ENCODE measurements around the gene HAAO.

Gene HAAO

GRCh38 chr2:42792087-42792582, 248 bp downstream of the HAAO start:
- DNase-seq: no peak

DNA sequence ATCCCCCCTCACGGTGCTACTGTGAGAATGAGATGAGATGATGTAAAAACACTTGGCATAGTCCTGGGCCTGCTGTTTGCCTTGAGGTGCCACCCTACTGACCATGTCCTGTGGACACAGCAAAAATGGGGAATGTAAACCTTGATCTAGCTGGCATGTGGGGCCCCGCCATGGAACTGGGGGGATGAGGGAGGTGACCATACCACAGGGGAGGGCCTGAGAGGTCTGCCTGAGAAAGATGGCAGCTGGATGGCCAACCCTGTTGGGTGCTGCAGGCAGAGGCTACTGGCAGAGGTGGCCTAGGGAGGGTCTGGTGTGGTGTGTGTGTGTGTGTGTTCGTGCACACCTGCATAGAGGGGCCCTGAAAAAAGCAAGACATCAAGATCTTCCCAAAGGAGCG, 777 bp downstream of the HAAO start:
- peak in 1 of 2 experiments; percentile 19 for DNase-seq

- no peak for DNase-seq
Measured at GRCh38 chr2:42789751-42790150, 2.6 kb downstream of the HAAO start.

DNA sequence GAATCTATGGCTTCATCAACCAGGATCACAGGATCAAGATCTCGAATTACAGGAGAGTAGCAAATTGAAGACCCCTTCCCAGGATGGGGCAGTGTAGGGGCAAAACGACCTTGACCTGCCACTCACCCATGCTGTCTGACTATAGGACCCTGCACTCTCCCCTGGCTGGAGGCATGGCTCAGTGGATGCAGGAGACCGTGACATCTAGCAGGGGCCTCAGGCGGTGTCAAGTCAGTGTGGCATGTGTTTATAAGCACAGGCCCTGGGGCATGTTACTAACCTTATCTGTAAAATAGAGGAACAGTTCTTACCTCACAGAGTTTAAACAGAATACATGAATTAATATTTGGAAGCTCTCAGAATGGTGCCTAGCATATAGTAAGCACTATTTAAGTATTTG, 3.5 kb downstream of the HAAO start:
- no peak for DNase-seq

- DNase-seq: peak in 1 of 2 experiments; percentile 10
Measured at GRCh38 chr2:42788478-42788793, 3.9 kb downstream of the HAAO start.

DNA sequence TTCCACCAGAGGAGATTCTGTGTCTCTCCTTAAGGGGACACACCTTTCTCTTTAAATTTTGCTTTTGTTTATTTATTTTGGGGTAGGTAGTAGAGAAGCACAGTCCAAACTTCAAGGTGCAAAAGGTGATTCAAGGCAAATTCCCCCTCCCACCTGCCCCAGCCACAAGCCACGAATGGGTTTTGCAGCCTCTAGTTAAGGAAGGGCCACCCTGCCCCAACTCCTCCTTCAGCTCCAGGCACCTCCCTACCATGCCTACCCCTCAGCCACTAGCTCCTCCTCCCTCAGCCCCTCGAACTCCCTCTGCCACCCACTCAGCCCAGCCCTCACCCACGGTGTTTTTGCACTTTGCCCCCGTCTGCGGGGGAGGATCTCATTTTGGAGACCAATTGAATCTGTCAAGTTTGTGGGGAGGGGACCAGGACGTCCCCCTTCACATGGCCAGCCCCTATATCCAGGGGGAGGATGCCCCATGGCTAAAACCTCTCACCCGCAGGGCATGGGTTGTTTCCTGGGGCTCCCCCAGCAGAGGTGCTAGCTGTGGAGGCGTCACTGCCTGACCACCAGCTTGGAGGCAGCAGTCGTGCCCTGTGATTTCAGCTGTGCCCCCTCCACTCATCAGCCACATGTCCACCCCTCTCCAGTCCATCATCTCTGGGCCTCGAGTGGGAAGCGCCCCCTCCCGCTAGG, 4.5 kb downstream of the HAAO start:
- DNase-seq: peak in 1 of 2 experiments; percentile 18

GRCh38 chr2:42787424-42787787, 5.0 kb downstream of the HAAO start:
- DNase-seq: peak; percentile 8

- DNase-seq: peak; percentile 8 to 12
Measured at GRCh38 chr2:42786561-42787345, 5.6 kb downstream of the HAAO start.

GRCh38 chr2:42784204-42784880, 8.0 kb downstream of the HAAO start:
- peak in 1 of 2 experiments; percentile 4 for DNase-seq

- peak in 1 of 2 experiments; percentile 1 for DNase-seq
Measured at GRCh38 chr2:42783511-42783910, 8.9 kb downstream of the HAAO start.

GRCh38 chr2:42781181-42781580, 11.2 kb downstream of the HAAO start:
- no peak for DNase-seq

DNA sequence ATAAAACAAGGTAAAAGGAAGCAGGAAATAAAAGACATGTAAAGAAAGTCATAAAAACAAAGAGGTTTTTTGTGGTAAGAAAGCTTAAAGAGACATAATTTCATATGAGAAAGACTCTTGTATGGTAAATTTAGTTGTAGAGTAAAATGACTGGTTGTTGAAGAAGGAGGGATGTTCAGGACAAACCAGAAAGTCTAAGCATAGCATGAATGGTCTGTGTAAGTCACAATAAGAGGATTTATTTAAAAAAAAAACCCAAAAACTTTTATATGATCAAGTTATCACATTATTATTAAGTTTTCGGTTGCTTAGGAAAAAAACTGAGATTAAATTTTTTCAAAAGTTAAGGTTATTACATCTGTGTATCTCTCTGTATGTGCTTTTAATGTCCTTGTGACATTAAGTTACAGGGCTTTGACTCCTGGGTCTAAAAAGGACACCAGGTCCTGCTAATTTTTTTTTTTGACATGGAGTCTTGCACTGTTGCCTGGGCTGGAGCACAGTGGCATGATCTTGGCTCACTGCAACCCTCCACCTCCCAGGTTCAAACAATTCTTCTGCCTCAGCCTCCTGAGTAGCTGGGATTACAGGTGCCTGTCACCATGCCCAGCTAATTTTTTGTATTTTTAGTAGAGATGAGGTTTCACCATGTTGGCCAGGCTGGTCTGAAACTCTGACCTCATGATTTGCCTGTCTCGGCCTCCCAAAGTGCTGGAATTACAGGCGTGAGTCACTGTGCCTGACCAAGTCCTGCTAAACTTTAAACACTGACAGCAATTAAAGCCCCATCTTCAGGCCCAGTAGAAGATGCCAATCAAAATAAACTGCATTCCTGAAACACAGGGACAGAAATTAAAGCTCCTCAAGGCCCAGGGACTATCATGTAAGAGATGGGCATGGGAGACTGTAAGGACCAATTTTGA, 14.2 kb downstream of the HAAO start:
- no peak for DNase-seq

GRCh38 chr2:42775810-42776209, 16.6 kb downstream of the HAAO start:
- DNase-seq: no peak

GRCh38 chr2:42775186-42775585, 17.2 kb downstream of the HAAO start:
- no peak for DNase-seq

GRCh38 chr2:42771546-42772153, 20.7 kb downstream of the HAAO start:
- DNase-seq: peak in 1 of 2 experiments; percentile 11

GRCh38 chr2:42770288-42771131, 21.9 kb downstream of the HAAO start:
- no peak for DNase-seq

DNA sequence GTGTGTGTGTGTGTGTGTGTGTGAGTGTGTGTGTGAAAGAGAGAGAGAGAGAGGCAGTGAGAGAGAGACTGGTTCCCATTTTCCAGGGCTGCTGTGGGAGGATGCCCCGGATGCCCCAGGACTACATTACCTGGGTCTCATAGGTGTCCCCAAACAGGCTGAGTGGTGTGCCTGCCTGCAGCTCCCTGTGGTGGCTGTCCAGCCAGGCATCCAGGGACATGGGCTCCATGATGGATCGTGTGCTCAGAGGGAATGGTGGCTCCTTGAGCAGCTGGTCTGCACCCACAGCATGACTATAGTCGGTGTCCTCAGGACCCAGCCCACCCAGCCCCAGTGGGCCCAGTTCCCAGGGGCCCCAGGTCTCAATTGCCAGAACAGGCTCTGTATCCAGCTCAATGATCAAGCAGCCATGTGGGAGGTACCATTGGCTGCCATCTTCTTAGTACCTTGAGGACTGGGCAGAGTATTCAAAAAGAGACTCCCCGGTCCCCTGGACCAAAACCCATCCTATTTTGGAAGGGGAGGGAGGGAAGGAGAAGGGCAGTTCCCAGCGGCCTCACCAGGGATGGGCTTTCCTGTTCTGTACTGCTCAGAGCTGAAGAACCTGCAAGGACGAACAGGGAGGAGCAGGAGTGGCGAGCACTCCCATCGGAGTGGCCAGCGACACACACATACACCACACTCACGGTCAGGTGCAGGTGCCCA, 22.6 kb downstream of the HAAO start:
- no peak for DNase-seq

GRCh38 chr2:42768706-42769256, 23.6 kb downstream of the HAAO start:
- no peak for DNase-seq

DNA sequence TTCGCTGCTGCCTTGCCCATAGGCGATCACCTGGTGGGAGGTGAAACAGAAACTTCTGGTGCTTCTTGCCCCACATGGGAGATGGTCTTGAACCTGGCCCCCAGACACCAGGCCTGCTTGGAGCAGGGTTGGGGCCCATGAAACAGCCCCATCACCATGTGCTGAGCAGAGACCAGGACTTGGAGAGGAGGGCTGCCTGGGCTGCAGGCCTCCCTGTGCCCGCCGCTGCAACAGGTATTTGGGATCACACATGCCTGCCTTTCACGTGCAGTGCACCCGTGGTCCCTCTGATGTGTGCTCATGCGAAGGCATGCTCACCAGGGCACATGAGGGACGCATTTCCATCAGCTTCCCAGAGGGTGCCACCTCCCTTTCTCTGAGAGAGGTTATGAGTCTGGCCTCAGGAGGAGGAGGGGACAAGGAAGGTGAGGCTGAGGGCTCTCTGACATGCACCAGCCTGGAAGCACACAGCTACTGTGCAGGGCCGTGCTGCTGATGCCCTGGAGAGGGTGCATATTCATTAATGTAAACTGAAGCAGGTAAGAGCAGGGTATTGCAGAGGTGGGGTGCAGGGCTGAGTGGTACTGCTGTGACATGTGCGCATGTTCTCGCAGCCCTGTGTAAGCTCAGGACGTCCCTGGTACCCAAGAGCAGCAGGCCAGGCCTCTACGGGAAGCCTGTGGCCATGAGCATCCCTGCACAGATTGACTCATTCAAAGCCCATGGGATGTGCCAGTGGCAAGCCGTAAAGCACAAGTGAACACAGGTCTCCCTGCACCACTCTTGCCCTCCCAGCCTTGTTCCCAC, 24.3 kb downstream of the HAAO start:
- DNase-seq: no peak

Measured in activated T-cell treated with anti-CD3 and anti-CD28 coated beads, Interleukin-2, amount 50 U/mL, for 48 hours (primary cell).